K562 (cell line): ENCODE measurements around the gene KMT2A. TPM values are rescaled to one million over a fixed set of nuclear protein-coding genes. Genes with fewer than 3 reads are reported as not detected.
A peak's percentile ranks its signal among the peaks of the same experiment; 100 is the strongest.

Source experiments
- CBFA2T3 ChIP-seq: fragments of 450-650 bp; IDR thresholded peaks from 2 replicates; pipeline ENCODE4 v1.6.1; 2017
- DDX20 ChIP-seq: fragments of 450-650 bp; IDR thresholded peaks from 2 replicates; pipeline ENCODE4 v1.6.1; 2016; ENCODE audit warnings: missing genetic modification characterization, low read depth, mild to moderate bottlenecking, missing compliant biosample characterization, moderate library complexity
- EP400 ChIP-seq: fragments of 450-650 bp; IDR thresholded peaks from 2 replicates; pipeline ENCODE4 v1.6.1; 2017; ENCODE audit warnings: antibody characterized with exemption, mild to moderate bottlenecking, moderate library complexity
- GATAD2B ChIP-seq: fragments of 450-650 bp; IDR thresholded peaks from 2 replicates; pipeline ENCODE4 v1.6.1; 2017; ENCODE audit warnings: mild to moderate bottlenecking, borderline replicate concordance
- HBP1 ChIP-seq: fragments of 450-650 bp; formaldehyde crosslinking; IDR thresholded peaks from 2 replicates; pipeline ENCODE4 v1.4.0; 2022; ENCODE audit warnings: missing genetic modification characterization
- ILK ChIP-seq: fragments of 450-650 bp; IDR thresholded peaks from 2 replicates; pipeline ENCODE4 v1.6.1; 2016; ENCODE audit warnings: missing genetic modification characterization, low read depth, mild to moderate bottlenecking, missing compliant biosample characterization, moderate library complexity, borderline replicate concordance
- JUN ChIP-seq, 2 experiments: sonication (generic) in 1 of 2; formaldehyde crosslinking in 1 of 2; IDR thresholded peaks; 2 replicates each; pipeline versions ENCODE4 v1.6.1 to v1.8.0; 2012 to 2022; ENCODE audit warnings: borderline replicate concordance in 2 of 2, mild to moderate bottlenecking in 2 of 2, improper control_type of control experiment in 1 of 2, low read depth in 1 of 2, low read length in 1 of 2, missing genetic modification reagents in 1 of 2
- MAFF ChIP-seq: IDR thresholded peaks from 2 replicates; pipeline ENCODE4 v1.6.1; 2012; ENCODE audit warnings: low read length, improper control_type of control experiment
- MIER1 ChIP-seq: fragments of 450-650 bp; IDR thresholded peaks from 2 replicates; pipeline ENCODE4 v1.6.1; 2016; ENCODE audit warnings: antibody characterized with exemption, mild to moderate bottlenecking, low read depth
- MXI1 ChIP-seq: IDR thresholded peaks from 2 replicates; pipeline ENCODE4 v1.6.1; 2011; ENCODE audit warnings: low read depth, mild to moderate bottlenecking, improper control_type of control experiment, low read length
- NCOA4 ChIP-seq: fragments of 450-650 bp; IDR thresholded peaks from 2 replicates; pipeline ENCODE4 v1.6.1; 2018; ENCODE audit warnings: mild to moderate bottlenecking; ENCODE audit not compliant: partially characterized antibody
- NFRKB ChIP-seq: fragments of 450-650 bp; IDR thresholded peaks from 2 replicates; pipeline ENCODE4 v1.6.1; 2016; ENCODE audit warnings: low read depth
- TFAM ChIP-seq: fragments of 250-450 bp; sonication (Bioruptor Pico); conservative IDR thresholded peaks from 2 replicates; pipeline ENCODE4 v1.5.0; 2021; ENCODE audit warnings: mild to moderate bottlenecking, moderate library complexity
- ZBTB26 ChIP-seq: fragments of 450-650 bp; formaldehyde crosslinking; IDR thresholded peaks from 2 replicates; pipeline ENCODE4 v1.4.0; 2022; ENCODE audit warnings: missing genetic modification characterization
- ZKSCAN8 ChIP-seq: fragments of 200-800 bp; sonication (Bioruptor generic); IDR thresholded peaks from 2 replicates; pipeline ENCODE4 v1.6.1; 2016; ENCODE audit warnings: missing genetic modification characterization, missing compliant biosample characterization
- ZNF274 ChIP-seq: IDR thresholded peaks from 2 replicates; pipeline ENCODE4 v1.6.1; 2011; ENCODE audit warnings: low read depth, mild to moderate bottlenecking, low read length, moderate library complexity, borderline replicate concordance
- polyA plus RNA-seq, 8 experiments: library from polyadenylated mRNA; depleted of rRNA in 4 of 8; stranded (reverse) in 5 of 8; unstranded in 3 of 8; fragments of >200 nt; fragmentation: Nextera tagmentation in 2 of 8; fragmentation: Illumina TruSeq in 1 of 8; extraction: Ambion mirVana in 2 of 8; extraction: Trizol in 1 of 8; gene quantifications; 2 replicates each; pipeline versions ENCODE4 v1.2.1 to v1.2.3, GENCODE V29; 2011 to 2014; ENCODE audit warnings: inconsistent platforms in 1 of 8, missing spikeins in 1 of 8
- total RNA-seq, 7 experiments: library from RNA; depleted of rRNA in 6 of 7; stranded (reverse); fragments of >200 nt in 6 of 7; fragmentation: Illumina TruSeq in 2 of 7; extraction: Trizol in 2 of 7; gene quantifications; 2 replicates each; pipeline versions ENCODE4 v1.2.1 to v1.2.3, GENCODE V29; 2011 to 2021; ENCODE audit warnings: low replicate concordance in 1 of 7

Gene KMT2A
- total and polyA plus RNA-seq, 9 of the 15 experiments (the other 6 are each of a cell fraction or from before 2014, with no cell fraction given) = 9.6 to 59.9 (median 32.6) TPM

DNA sequence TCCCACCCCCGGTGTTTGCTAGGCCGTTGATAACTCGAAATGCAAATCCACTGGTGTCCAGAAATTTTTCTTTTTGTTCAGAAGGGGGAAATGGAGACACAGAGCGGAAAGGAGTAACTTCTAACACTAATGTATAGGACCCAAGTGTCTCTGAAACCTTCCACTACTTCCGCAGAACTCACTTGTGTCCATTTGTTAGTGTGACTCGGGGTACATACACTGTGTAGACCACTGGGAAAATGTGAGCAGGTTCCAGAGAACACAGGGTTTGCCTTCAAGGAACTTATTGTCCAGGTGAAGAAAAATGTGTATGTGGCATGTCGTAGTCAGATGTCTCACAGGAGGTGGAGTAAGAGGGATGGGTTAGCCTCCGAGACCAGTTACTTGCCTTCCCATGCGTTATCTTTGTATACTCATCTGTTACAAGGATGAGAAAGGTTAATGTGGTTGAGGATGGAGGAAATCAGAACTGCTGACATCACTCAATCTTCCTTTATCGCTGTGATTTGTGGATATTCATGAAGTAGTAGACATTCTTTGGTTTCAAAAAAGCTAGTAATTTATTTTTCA lies 136.8 kb downstream of the KMT2A start (continued):
- peak; percentile 38; the same call in 1 of the 2 replicates for TF ChIP-seq ZKSCAN8 (CRISPR knock-in tag)
- no peak for TF ChIP-seq NCOA4
- no peak for TF ChIP-seq ILK (tag)
- TF ChIP-seq MIER1 = no peak
- TF ChIP-seq ZBTB26 (CRISPR knock-in tag) = no peak
- TF ChIP-seq HBP1 (CRISPR knock-in tag) = no peak
- TF ChIP-seq MXI1 = peak; percentile 74; the same call in 1 of the 2 replicates
- no peak; the same call in 1 of the 2 replicates for TF ChIP-seq DDX20 (tag)
- peak; percentile 91 for TF ChIP-seq MAFF
- TF ChIP-seq CBFA2T3 = peak; percentile 95
- no peak for TF ChIP-seq TFAM (CRISPR knock-in tag)
- TF ChIP-seq GATAD2B = no peak
- no peak for TF ChIP-seq ZNF274
- TF ChIP-seq JUN (IDR thresholded peaks at IDR 0.05; ENCODE audit: borderline replicate concordance, low read depth, low read length) = no peak
- TF ChIP-seq JUN (CRISPR knock-in tag; IDR thresholded peaks at IDR 0.05; ENCODE audit: borderline replicate concordance) = no peak
- TF ChIP-seq EP400 = no peak; the same call in 1 of the 2 replicates
- TF ChIP-seq NFRKB = no peak
